GM21526 (cell line): ENCODE results near the gene CHRNG.

ENCODE experiments used
- ATAC-seq: cut with Tn5 transposase; IDR thresholded peaks from one replicate; pipeline ENCODE4 v1.9.1; 2021; ENCODE audit warnings: moderate library complexity; ENCODE audit not compliant: unreplicated experiment, low FRiP score

CHRNG gene

DNA sequence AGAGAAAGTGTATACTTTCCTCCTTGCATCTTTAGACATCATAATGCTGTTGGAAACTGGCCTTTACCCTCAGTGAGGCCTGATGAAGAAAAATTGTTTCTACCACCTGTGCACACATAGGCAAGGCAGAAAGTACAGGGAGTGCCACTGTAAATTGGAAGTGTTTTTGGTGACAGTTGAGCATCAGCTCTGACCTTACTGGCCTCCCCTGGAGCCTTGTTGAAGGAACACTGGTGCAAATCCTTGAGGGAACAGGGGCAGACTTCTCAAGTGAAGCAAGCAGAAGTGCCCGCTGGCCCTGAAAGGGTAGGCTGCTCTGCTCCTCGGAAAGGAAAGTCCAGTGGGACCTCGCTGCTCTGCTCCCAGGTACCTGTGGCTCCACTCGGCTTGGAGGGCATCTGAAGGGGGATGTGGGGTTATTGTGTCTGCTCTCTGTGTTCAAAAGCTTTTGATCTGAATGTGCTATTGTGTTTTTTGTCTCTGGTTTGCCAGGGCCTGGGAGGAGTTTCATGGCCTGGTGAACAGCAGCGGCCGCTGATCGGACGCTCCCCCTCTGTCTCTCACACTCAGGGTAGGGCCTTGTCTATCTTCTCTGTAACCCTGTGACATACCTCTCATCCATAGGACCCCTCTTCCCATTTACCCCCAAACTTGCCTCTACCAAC, 34.4 kb downstream of the CHRNG start:
- ATAC-seq = no peak

DNA sequence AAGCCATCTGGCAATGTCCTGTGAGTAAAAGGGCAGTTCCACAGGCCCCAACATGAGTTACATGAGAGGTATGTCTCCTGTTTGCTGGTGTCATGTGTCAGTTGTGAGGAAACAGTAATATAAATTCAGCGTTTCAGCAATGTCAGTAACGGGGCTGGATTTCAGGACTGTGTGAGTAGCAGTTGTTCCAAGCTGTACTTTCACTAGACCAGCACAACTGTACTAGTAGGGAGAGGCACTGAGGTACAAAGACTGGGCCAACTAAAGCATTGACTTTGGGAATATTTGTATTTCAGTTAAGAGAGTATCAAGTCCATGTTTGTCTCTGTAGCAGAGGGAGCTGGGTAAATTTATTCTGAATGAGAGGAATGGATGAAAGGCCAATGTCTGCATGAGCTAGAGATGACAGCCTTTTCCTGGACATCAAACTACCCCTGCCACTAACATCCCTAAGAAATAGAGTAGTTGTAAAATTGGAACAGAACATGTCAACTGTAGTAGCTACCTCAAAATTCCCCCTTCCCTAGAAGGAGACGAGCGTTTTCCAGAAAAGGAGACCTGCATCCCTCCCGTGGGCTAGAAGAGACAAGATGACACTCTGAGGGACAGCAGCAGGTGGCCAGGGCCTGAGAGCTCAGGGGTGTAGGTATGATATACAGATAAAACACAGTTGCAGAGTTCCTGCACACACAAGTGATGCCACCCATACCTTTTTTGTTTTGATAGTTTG, 35.3 kb downstream of the CHRNG start:
- ATAC-seq = no peak

- no peak for ATAC-seq
These were observed 35.9 kb downstream of the CHRNG start for GRCh38 chr2:232575404-232575746.

- ATAC-seq = no peak
These were observed 37.5 kb downstream of the CHRNG start for GRCh38 chr2:232576995-232577394.

DNA sequence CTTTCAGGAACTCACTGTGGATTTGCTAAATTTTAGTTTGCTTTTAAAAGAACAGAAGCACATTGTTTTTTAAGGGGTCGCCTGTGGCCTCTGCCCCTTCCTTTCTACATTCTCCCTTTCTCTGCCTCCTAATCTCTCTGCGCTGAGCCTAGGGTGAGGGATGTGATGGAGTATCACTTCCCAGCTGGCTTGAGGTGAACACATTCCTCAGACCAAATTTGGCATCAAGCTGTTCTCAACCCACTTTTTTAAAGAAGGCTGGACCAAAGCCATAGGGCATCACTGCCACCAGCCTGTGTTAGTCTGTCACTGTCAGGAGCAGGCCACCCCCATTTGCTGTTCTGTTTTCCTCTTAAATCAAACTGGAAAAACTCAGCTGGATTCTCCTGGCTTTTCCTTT, 38.3 kb downstream of the CHRNG start:
- no peak for ATAC-seq

DNA sequence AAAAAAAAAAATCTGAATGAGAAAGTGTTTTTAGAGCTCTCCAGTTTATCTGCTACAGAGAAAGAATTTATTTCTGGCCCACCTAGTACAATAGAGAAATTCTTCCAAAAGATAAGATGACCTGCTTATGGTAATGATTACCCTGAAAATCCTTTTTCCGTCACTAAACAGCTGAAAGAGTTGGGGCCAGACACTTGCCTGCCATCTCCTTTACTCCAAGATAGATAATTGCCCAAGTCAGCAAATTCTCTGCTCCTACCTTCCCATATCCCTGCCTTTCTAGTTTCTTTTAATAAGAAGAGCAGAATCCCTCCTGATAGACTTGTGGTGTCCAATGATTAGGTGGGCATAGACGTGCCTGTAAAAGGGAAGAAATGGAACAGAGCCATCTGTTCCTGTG, 39.1 kb downstream of the CHRNG start:
- no peak for ATAC-seq

- no peak for ATAC-seq
These were observed 41.1 kb downstream of the CHRNG start for GRCh38 chr2:232580648-232580981.

- no peak for ATAC-seq
These were observed 42.2 kb downstream of the CHRNG start for GRCh38 chr2:232581725-232582124.

DNA sequence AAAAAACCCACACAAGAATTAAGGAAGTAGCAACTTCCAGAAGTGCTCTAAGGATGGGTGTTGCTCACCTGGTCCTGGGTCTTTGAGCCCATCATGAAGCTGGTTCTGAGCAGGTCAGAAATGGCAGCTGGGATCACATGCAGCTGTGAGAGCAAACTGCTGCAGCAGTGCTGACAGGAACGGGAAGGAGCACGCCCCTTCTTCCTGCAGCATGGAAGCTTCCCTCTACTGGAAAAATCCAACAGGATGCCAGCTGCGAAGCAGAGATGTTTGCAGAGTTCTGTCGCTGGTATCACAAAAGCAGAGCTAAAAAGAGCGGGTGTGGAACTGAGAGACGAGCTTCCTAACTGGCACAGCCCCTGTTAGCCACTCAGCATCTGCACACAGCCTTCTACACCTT, 44.7 kb downstream of the CHRNG start:
- ATAC-seq = no peak

DNA sequence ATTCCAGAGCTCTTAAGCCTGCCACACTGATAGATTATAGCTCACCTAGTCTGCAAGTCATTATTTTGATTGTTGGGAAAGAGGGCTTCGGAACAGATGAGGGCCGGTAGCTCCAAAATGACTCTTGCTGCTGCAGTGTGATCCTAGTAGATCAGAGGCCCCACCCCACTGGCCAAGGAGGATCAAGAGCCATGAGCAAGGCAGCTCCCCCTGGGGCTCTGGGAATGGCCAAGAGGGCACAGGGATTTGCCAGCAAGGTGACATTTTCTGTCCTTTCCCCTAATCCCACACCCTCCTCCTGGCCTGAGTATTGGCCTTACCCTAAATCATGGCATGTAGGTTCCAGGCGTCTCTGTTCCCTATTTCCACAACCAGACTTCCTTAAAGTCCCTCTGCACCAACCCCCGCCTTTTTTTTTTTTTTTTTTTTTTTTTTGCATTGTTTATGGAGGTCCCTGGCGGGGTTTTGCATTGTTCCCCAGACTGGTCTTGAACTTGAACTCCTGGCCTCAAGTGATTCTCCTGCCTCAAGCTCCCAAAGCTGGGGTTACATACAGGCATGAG, 47.5 kb downstream of the CHRNG start:
- no peak for ATAC-seq

GRCh38 chr2:232587512-232587911, 48.0 kb downstream of the CHRNG start:
- no peak for ATAC-seq

DNA sequence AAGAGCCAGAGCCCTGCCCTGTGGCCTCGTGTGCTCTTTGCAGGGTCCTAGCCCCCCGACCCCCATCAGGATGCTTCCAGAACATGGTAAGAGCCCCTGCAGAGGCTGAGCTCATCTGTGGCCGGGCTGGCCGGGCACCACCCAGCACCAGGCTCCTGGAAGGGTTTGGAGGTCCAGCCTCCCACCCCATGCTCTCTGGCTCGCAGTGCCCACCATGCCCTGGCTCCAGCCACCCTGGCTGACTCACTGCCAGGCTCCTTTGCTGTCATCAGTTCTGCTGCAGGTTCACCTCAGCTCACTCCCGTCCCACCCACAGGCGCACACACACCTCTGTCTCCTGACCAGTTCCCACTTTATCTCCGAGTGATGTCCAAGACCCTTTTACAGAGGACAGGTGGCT, 48.5 kb downstream of the CHRNG start:
- ATAC-seq = no peak

- ATAC-seq = no peak
These were observed 49.4 kb downstream of the CHRNG start for GRCh38 chr2:232588680-232589585.

DNA sequence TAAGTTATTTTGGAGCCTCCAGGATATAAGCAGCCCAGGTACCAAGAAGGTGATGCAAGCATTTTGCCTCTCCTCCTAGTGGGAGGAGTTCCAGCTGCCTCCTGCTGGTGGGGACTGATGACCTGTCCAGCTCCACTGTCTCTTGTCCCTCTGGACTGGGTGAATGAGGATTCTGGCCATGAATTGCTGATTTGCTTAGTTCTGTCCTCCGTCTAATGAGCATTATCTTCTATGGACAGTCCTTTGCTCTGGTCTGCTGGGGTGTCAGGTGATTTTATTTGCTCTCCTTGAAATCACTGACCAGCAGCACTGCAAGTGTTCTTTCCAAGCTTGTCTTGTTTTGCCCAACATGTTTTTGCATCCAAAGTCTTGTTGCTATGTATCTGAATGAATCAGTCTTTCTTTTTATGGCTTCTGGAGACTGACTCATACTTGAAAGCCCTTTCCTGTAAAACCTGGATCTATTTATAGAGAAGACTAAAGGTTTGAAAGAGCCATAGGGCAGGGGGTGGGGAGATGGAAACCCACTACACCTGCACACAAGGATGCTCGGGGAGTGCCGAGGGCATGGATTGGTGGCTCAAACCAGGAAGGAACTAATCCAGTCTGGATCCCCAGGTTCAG, 53.4 kb downstream of the CHRNG start:
- ATAC-seq = no peak

- ATAC-seq = no peak
These were observed 54.5 kb downstream of the CHRNG start for GRCh38 chr2:232593982-232594381.
